Upper lobe of left lung (tissue), 4 donors: Measurements from ENCODE around the gene MIA.

Experiments
- CTCF ChIP-seq, 6 experiments: fragments of 450-650 bp in 4 of 6; fragments of 200-600 bp in 2 of 6; sonication (generic) in 2 of 6; IDR thresholded peaks; one replicate each; pipeline ENCODE4 v1.5.1; 2016 to 2019; ENCODE audit warnings: antibody characterized with exemption in 6 of 6
- EP300 ChIP-seq, 4 donors: sonication (generic); formaldehyde crosslinking; IDR thresholded peaks; one replicate each; pipeline ENCODE4 v1.5.1; 2017; ENCODE audit warnings: antibody characterized with exemption in 4 of 4, control low read depth in 2 of 4
- POLR2A ChIP-seq, 4 donors: fragments of 450-650 bp; IDR thresholded peaks; one replicate each; pipeline ENCODE4 v1.5.1; 2016 to 2017; ENCODE audit warnings: antibody characterized with exemption in 4 of 4, mild to moderate bottlenecking in 2 of 4

GRCh38 chr19:40797963-40798682 lies 22.8 kb downstream of the MIA start:
- TF ChIP-seq CTCF (IDR thresholded peaks at IDR 0.05) (peak in 5 of 6 experiments; percentile 29 to 47 (median 40)), POLR2A (IDR thresholded peaks at IDR 0.05) (peak in 3 of 4 donors; percentile 26 to 50 (median 48)), EP300 (IDR thresholded peaks at IDR 0.05) (no peak)
